ENCODE measurements around the gene PSMC3IP.
A peak's percentile ranks its signal among the peaks of the same experiment; 100 is the strongest.

DNA sequence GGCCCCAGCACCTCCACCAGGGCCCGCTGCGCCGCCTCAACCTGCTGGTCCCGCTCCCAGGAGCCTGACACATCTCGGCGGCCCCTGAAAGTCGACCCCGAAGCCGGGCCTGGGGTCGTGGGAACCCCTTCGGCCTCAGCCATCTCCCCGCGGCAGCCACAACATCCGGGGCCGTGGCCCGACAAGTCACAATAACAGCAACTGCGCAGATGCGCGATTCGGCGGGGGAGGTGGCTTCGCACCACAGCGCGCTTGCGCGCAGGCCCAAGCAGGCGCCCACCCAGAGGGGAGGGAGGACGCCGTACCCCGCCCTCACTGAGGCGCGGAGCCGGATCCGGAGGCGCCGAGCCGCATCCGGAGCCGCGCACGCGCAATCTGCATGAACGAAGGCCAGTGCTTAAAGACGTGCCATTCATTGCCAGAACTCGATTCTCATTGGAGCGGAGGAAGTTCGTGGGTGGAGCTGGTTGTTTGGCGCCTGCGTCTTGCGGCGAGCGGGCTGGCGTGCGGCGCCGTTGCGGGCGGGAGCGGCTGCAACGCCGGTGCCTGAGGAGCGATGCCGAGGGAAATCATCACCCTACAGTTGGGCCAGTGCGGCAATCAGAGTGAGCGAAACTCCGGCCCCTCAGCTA lies 31.8 kb upstream of the PSMC3IP start, which contains the start of the genes RETREG3 and TUBG1:
- TF ChIP-seq, protein P1, sequence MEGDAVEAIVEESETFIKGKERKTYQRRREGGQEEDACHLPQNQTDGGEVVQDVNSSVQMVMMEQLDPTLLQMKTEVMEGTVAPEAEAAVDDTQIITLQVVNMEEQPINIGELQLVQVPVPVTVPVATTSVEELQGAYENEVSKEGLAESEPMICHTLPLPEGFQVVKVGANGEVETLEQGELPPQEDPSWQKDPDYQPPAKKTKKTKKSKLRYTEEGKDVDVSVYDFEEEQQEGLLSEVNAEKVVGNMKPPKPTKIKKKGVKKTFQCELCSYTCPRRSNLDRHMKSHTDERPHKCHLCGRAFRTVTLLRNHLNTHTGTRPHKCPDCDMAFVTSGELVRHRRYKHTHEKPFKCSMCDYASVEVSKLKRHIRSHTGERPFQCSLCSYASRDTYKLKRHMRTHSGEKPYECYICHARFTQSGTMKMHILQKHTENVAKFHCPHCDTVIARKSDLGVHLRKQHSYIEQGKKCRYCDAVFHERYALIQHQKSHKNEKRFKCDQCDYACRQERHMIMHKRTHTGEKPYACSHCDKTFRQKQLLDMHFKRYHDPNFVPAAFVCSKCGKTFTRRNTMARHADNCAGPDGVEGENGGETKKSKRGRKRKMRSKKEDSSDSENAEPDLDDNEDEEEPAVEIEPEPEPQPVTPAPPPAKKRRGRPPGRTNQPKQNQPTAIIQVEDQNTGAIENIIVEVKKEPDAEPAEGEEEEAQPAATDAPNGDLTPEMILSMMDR (IDR thresholded peaks at IDR 0.05): peak in 5 of 6 experiments; percentile 19 to 44 (median 24)
- TF ChIP-seq POLR2A (IDR thresholded peaks at IDR 0.05): peak; percentile 65 to 82

Measured in adrenal gland (tissue), 5 donors.